Ovary (tissue), 9 donors: Measurements from ENCODE around the gene SYS1. TPM values are rescaled to one million over a fixed set of nuclear protein-coding genes. Genes with fewer than 3 reads are reported as not detected.

Experiments used
- DNase-seq, 5 donors: peaks; one replicate each; pipeline ENCODE4 v3.0.0-alpha.2; 2019 to 2020
- H3K27ac ChIP-seq, 2 donors: fragments of 200-600 bp; one replicate each; pipeline versions ENCODE4 v1.5.1 to v1.8.0; 2019 to 2022
- H3K27me3 ChIP-seq: fragments of 200-600 bp; one replicate; pipeline ENCODE4 v1.8.0; 2022
- H3K36me3 ChIP-seq: fragments of 200-600 bp; sonication (generic); one replicate; pipeline ENCODE4 v1.5.1; 2019
- H3K4me1 ChIP-seq: one replicate; pipeline ENCODE4 v1.8.1; 2013; ENCODE audit warnings: mild to moderate bottlenecking, moderate library complexity; ENCODE audit not compliant: insufficient read depth
- H3K4me3 ChIP-seq: fragments of 200-600 bp; sonication (generic); one replicate; pipeline ENCODE4 v1.5.1; 2017
- H3K9me3 ChIP-seq, 2 donors: fragments of 200-600 bp in 1 of 2; sonication (generic) in 1 of 2; one replicate each; pipeline versions ENCODE4 v1.5.1 to v1.8.1; 2013 to 2019; ENCODE audit warnings: mild to moderate bottlenecking in 1 of 2, moderate library complexity in 1 of 2
- EP300 ChIP-seq: sonication (generic); formaldehyde crosslinking; IDR thresholded peaks from one replicate; pipeline ENCODE4 v1.6.1; 2017; ENCODE audit warnings: antibody characterized with exemption
- POLR2A ChIP-seq: fragments of 450-650 bp; IDR thresholded peaks from one replicate; pipeline ENCODE4 v1.6.1; 2017; ENCODE audit warnings: antibody characterized with exemption, mild to moderate bottlenecking, moderate library complexity
- WGBS, 3 donors: extraction: QIAGEN DNeasy Blood & Tissue Kit in 1 of 3; methylation state at CpG; one replicate each; pipeline versions ENCODE4 v1.1.5 to v1.1.7; 2013 to 2017; 5-methylcytosine and 5-hydroxymethylcytosine counted together
- intact Hi-C, 4 donors: fragments of 100-400 bp; cut with DNase I; formaldehyde crosslinking; loops; one replicate each; pipeline versions ENCODE4 v1.11.0 to v1.15.1; 2022 to 2023
- polyA plus RNA-seq, 2 donors: library from polyadenylated mRNA; stranded (reverse); fragments of 200-250 nt in 1 of 2; fragments of 350-450 nt in 1 of 2; fragmentation: Illumina TruSeq in 1 of 2; extraction: RNeasy Lipid Tissue Mini Kit (QIAGEN cat#74804) in 1 of 2; gene quantifications; one replicate each; pipeline ENCODE4 v1.2.3, GENCODE V29; 2013 to 2014
- total RNA-seq, 7 donors: library from RNA; depleted of rRNA in 2 of 7; stranded (reverse); fragments of >200 nt in 2 of 7; fragmentation: NEBNext Ultra II Directional in 3 of 7; extraction: Animal tissue kit (Norgen Biotek cat#: 25700) in 3 of 7; gene quantifications; one replicate each; pipeline versions ENCODE4 v1.1.0 to v1.2.4, GENCODE V29; 2016 to 2023
- TF ChIP-seq, protein P1 (sequence below), 3 donors: fragments of 450-650 bp in 2 of 3; fragments of 200-600 bp in 1 of 3; IDR thresholded peaks; one replicate each; pipeline versions ENCODE4 v1.5.1 to v1.8.0; 2016 to 2022; ENCODE audit warnings: antibody characterized with exemption in 3 of 3, mild to moderate bottlenecking in 1 of 3
- donor health status: DM: no; HTN: no; CAD: no; lungs with moderate emphysema.
- donor health status: DM: no; HTN: no; CAD: no.
- donor health status: Bipolar disorder and iron deficiency.
- donor health status: DM: yes; HTN: yes; CAD: no.
- donor health status: DM: no; HTN: no; CAD: no.
- donor health status: DM: yes; HTN: yes; CAD: no.

SYS1 gene
- total and polyA plus RNA-seq, 9 donors: 29.2 to 69.7 (median 33.0) TPM

DNA sequence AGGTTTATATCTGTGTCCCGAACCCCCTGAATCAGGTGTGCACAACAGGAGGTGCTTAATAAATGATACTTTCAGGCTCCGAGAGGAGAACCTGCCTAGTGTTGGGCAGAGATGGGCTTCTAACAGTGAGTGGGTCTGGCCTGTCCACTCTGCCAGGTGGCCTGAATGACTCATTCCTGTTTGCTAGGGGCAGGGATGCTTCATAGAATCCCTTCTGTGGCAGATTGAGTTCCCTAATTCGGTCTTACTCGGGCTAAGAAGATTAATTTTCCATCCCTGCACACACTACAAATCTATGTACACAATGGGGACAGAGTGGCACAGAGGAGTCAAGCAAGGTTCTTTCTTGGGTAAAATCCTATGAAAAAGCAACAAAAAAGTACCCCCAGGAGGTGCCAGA lies 34.5 kb upstream of the SYS1 start:
- Histone ChIP-seq H3K36me3 (no peaks in the 10 kb centered on the region), H3K9me3 (no peaks in the 10 kb centered on the region), H3K27ac (no peak overlapping the region), H3K4me1 (no peaks in the 10 kb centered on the region), H3K27me3 (no peaks in the 10 kb centered on the region), H3K4me3 (no peak overlapping the region)
- 87 to 94% (median 93%) methylated on average over 4 of the region's 4 CpGs for WGBS, 3 donors
- no peak for DNase-seq
- intact Hi-C loops: loop anchor here in 1 of 4 donors (10.0 kb wide), 1 partner anchor 446 kb away; no protein-coding TSS in a partner anchor
- TF ChIP-seq, protein P1, sequence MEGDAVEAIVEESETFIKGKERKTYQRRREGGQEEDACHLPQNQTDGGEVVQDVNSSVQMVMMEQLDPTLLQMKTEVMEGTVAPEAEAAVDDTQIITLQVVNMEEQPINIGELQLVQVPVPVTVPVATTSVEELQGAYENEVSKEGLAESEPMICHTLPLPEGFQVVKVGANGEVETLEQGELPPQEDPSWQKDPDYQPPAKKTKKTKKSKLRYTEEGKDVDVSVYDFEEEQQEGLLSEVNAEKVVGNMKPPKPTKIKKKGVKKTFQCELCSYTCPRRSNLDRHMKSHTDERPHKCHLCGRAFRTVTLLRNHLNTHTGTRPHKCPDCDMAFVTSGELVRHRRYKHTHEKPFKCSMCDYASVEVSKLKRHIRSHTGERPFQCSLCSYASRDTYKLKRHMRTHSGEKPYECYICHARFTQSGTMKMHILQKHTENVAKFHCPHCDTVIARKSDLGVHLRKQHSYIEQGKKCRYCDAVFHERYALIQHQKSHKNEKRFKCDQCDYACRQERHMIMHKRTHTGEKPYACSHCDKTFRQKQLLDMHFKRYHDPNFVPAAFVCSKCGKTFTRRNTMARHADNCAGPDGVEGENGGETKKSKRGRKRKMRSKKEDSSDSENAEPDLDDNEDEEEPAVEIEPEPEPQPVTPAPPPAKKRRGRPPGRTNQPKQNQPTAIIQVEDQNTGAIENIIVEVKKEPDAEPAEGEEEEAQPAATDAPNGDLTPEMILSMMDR (IDR thresholded peaks at IDR 0.05): no peak
- no peak for TF ChIP-seq EP300
- no peak for TF ChIP-seq POLR2A

DNA sequence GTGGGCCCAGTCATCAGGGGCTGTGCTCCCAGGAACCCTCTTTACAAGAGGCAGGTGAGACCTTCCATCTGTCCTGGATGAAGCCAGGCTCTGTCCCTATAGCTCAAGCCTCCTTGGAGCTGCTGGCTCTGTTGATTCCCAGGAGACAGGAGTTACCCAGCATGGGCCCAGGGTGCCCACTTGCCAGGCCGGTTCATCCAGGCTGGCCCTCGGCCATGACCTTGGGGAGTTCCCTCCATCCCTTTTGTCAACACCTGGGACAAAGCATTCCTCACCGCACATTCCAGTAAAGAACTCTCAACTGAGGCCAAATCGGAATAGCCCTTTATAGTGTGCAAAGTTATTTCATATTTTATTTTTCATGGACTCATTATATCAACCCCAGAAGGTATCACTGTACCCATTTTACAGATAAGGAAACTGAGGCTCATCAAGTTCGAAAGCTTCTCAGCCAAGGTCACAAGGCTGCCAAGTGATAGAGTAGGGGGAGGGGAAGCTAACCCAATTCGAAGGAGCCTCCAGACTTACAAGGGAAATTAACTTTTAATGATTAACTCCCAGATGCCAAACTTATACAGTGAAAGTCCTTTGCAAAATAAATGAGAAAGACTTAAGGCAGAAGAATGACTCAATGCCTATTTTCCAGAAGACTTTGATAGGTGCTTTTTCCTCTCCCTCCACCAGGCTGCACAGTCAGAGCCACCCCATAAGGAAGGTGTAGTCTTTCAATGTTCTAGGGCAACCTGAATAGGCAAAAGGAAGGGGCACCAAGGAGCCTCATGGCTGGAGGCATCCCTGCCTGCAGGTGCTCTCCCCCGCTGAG lies 33.2 kb upstream of the SYS1 start:
- H3K4me1 ChIP-seq: no peaks in the 10 kb centered on the region
- H3K27ac ChIP-seq: no peak overlapping the region
- no peak for TF ChIP-seq POLR2A
- TF ChIP-seq, protein P1 (IDR thresholded peaks at IDR 0.05): no peak
- TF ChIP-seq EP300: no peak
- no peaks in the 10 kb centered on the region for H3K9me3 ChIP-seq
- no peak overlapping the region for H3K4me3 ChIP-seq
- intact Hi-C loops: loop anchor here in 1 of 4 donors (10.0 kb wide), 1 partner anchor 445 kb away; no protein-coding TSS in a partner anchor
- 73 to 80% (median 74%) methylated on average over 7 of the region's 7 CpGs for WGBS, 3 donors
- DNase-seq: no peak
- H3K27me3 ChIP-seq: no peaks in the 10 kb centered on the region
- H3K36me3 ChIP-seq: no peaks in the 10 kb centered on the region

DNA sequence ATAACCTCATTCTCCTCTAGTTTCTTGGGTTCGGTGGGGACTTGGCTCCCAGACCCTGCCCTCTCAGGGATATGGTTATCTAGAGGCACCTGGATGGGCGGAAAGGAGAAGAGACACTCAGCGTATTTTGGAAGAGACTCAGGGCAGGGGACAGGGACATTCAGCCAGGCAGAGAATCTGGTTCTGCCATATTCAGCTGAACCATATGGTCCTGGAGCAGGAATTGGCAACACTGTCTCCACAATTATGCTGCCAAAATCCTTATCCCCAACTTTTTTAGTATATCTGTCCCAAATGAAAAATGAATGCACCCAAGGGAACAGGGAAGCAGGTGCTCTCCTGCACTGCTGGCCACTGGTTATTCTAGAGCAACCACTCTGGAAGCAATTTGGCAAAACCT lies 32.5 kb upstream of the SYS1 start:
- no peak for DNase-seq
- Histone ChIP-seq H3K27ac (no peak overlapping the region), H3K4me1 (no peaks in the 10 kb centered on the region), H3K9me3 (no peaks in the 10 kb centered on the region), H3K27me3 (no peaks in the 10 kb centered on the region), H3K4me3 (no peak overlapping the region), H3K36me3 (no peaks in the 10 kb centered on the region)
- WGBS, 3 donors: 91 to 96% (median 94%) methylated on average over 3 of the region's 3 CpGs
- TF ChIP-seq, protein P1 (IDR thresholded peaks at IDR 0.05): no peak
- no peak for TF ChIP-seq EP300
- no peak for TF ChIP-seq POLR2A
- intact Hi-C loops: no loop called here

DNA sequence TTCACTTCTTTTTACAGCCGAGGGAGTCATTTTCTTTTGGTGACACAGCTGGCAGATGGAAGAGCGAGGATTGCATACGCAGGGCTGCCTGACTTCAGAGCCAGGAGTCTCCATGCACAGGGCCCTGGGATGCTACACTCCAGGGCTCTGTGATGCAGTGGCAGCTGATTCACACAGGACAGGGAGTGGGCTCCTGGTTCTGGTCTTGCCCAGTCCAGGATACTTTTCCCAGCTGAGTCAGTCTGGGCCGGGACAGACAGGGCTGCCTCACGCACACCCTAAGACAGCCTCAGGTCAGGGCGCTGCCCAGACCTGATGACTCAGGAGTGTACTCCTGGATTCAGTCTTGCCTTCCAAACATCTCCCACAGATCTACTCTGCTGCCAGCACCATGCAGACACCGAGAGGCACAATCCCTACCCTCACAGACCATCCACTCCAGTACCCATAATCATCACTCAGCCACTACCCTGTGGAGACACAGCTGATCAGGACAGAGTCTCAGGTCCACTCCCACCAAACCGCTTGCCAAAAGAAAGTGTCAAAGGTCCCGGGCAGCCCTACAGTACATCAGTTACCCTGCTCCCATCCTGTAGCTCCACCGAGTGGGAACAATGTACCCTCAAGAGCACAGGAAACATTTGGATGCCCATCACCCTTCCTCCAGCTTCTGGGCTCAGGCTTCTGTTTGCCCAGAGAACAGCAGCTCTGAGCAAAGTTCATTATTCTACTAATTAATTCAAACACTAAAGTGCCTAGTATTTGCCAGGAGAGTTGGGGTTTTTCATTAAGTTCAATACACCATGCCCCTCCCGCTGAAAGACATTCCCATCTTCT lies 26.2 kb upstream of the SYS1 start:
- H3K4me3 ChIP-seq: no peak overlapping the region
- no peak for DNase-seq
- intact Hi-C loops: no loop called here

More for the DNA sequence above, 26.2 kb upstream of the SYS1 start:
- Histone ChIP-seq H3K27ac (peak overlapping the region in 1 of 2 donors; percentile 6), H3K27me3 (no peaks in the 10 kb centered on the region), H3K36me3 (no peaks in the 10 kb centered on the region), H3K9me3 (no peaks in the 10 kb centered on the region), H3K4me1 (peaks cover 16% of the 10 kb centered on the region)
- TF ChIP-seq POLR2A (no peak), EP300 (no peak)
- TF ChIP-seq, protein P1 (IDR thresholded peaks at IDR 0.05): no peak
- WGBS, 3 donors: 56 to 73% (median 63%) methylated on average over 11 of the region's 11 CpGs
